Measurements from ENCODE around the gene IGF2BP2. TPM values are rescaled to one million over a fixed set of nuclear protein-coding genes. Genes with fewer than 3 reads are reported as not detected.

The IGF2BP2 gene
- total and polyA plus RNA-seq, 2 of the 8 experiments (the other 6 are each of a cell fraction or from before 2014, with no cell fraction given) = 7.4 to 121 TPM

DNA sequence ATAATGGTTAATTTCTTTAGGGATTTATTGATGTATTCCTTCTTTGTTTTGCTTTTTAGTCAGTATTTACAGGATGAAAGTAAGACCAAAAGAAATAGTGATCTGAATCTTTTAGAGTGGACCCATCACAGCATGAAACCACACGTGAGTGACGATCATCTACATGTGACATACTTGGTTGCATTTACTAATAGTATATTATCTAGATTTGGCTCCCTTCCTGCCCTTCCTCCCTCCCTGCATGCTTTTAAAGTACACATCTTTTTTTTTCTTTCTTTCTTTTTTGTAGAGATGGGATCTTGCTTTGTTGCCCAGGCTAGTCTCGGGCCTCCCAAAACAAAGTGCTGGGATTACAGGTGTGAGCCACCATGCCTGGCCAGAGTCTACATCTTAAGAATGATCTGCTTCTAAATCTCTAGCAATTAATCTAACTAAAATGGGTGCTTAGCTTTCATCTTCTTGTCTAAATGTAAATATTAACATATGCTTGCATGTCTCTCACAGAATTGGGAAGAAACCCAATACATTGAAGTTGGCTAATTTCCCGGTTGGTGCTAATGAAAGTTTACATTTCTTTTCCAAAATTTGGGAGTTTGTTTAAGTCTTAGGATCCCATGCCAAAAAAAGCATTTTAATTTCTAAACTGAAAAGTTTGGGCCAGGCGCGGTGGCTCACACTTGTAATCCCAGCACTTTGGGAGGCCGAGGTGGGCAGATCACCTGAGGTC is 200.7 kb downstream of the IGF2BP2 start:
- H3K9ac ChIP-seq (replicated peaks in 1 of 4; ENCODE audit: extremely low read depth in 1 of 4, low read depth in 3 of 4, low read length in 3 of 4) = no peak overlapping the region
- H3K9me3 ChIP-seq (ENCODE audit: insufficient read depth in 2 of 2, low read depth in 1 of 2, low read length in 1 of 2) = no peaks in the 10 kb centered on the region
- WGBS, 2 experiments (ENCODE audit: extremely low coverage in 1 of 2, insufficient coverage in 1 of 2, insufficient read length in 1 of 2, insufficient replicate concordance in 2 of 2, low coverage in 1 of 2, low lambda C conversion rate in 2 of 2, missing lambda C conversion rate in 1 of 2) = 94% methylated on average over 7 of the region's 7 CpGs; no CpG with 5 or more reads in 1 of the 2 experiments
- DNase-seq (ENCODE audit: low read depth in 1 of 2, low spot score in 2 of 2) = no peak
- H3K23ac ChIP-seq (ENCODE audit: insufficient read length) = no peak overlapping the region
- no peak overlapping the region for H2BK5ac ChIP-seq (ENCODE audit: low read depth, low read length)
- no peak overlapping the region for H3K56ac ChIP-seq (replicated peaks; ENCODE audit: insufficient read length, low read depth, low read length)
- no peak overlapping the region for H3K4me3 ChIP-seq (ENCODE audit: extremely low read depth in 1 of 4, insufficient read depth in 2 of 4, low read depth in 3 of 4, low read length in 4 of 4)
- no peak overlapping the region for H2BK20ac ChIP-seq (ENCODE audit: low read length)
- H3K79me1 ChIP-seq (ENCODE audit: low read depth, low read length) = no peaks in the 10 kb centered on the region
- H2BK12ac ChIP-seq (ENCODE audit: low read depth, low read length) = no peak overlapping the region
- no peak overlapping the region for H2BK120ac ChIP-seq (replicated peaks; ENCODE audit: low read depth, low read length)
- no peak overlapping the region for H2BK15ac ChIP-seq (ENCODE audit: low read length)
- H3K4me1 ChIP-seq (replicated peaks in 1 of 4; ENCODE audit: control insufficient read depth in 3 of 4, insufficient read depth in 4 of 4, low read length in 3 of 4) = no peaks in the 10 kb centered on the region
- CTCF ChIA-PET (ENCODE audit: partially characterized antibody) = interaction anchor here (0.6 kb wide), 1 partner anchor 1434 kb away, joined by 3 read pairs; no protein-coding TSS in a partner anchor
- H3K36me3 ChIP-seq (ENCODE audit: control insufficient read depth in 2 of 4, insufficient read depth in 4 of 4, low read length in 3 of 4) = peaks cover 12 to 83% (median 41%) of the 10 kb centered on the region in 4 experiments
- no peak overlapping the region for H4K91ac ChIP-seq (replicated peaks; ENCODE audit: insufficient read length, low read length)
- POLR2A ChIA-PET (ENCODE audit: partially characterized antibody) = no interaction called here
- no peaks in the 10 kb centered on the region for H3K27me3 ChIP-seq (replicated peaks in 1 of 4; ENCODE audit: control insufficient read depth in 3 of 4, extremely low read depth in 1 of 4, insufficient read depth in 3 of 4, low read length in 3 of 4)
- no peak overlapping the region for H4K5ac ChIP-seq (ENCODE audit: insufficient read length, low read depth, low read length)
- H3K4ac ChIP-seq (replicated peaks; ENCODE audit: insufficient read length, low read depth, low read length) = no peak overlapping the region
- no peak overlapping the region for H3K14ac ChIP-seq (ENCODE audit: insufficient read length)
- no peak overlapping the region for H2AK5ac ChIP-seq (ENCODE audit: low read depth, low read length)
- no peak overlapping the region for H2AFZ ChIP-seq (ENCODE audit: low read length)
- H3K23me2 ChIP-seq (ENCODE audit: low read depth, low read length) = no peaks in the 10 kb centered on the region
- H3K79me2 ChIP-seq (ENCODE audit: control insufficient read depth in 1 of 2, insufficient read depth in 2 of 2, low read length in 2 of 2) = no peaks in the 10 kb centered on the region
- no peak overlapping the region for H3K4me2 ChIP-seq (ENCODE audit: insufficient read depth in 1 of 2, low read depth in 2 of 2, low read length in 2 of 2)
- H3K18ac ChIP-seq (ENCODE audit: extremely low read depth, low read length) = no peak overlapping the region
- no peak for FAIRE-seq
- no peak overlapping the region for H3K27ac ChIP-seq (ENCODE audit: low read depth, low read length)
- no peaks in the 10 kb centered on the region for H4K20me1 ChIP-seq (replicated peaks in 1 of 2; ENCODE audit: control insufficient read depth in 1 of 2, insufficient read depth in 2 of 2, low read length in 2 of 2)
- H4K8ac ChIP-seq (ENCODE audit: extremely low read depth, insufficient read depth, low read length) = no peak overlapping the region
- TF ChIP-seq, protein P1, sequence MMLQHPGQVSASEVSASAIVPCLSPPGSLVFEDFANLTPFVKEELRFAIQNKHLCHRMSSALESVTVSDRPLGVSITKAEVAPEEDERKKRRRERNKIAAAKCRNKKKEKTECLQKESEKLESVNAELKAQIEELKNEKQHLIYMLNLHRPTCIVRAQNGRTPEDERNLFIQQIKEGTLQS (IDR thresholded peaks at IDR 0.05; ENCODE audit: insufficient read depth, low read depth, low read length) = no peak

Measured in H1 (cell line).